Jurkat, Clone E6-1 (cell line): ENCODE measurements around the gene CLEC16A.
"Not testable (repeated sequence)": the region's sequence is repeated elsewhere in the genome, so short reads cannot be mapped to it uniquely, and the experiment has no call there.

Source experiments
- DNase-seq: peaks from one replicate; pipeline ENCODE4 v3.0.0-alpha.2; 2011; ENCODE audit warnings: low read depth, low spot score
- H3K4me3 ChIP-seq: 2 replicates; pipeline ENCODE4 v1.5.1; 2011; ENCODE audit warnings: mild to moderate bottlenecking, low read length, control low read depth, moderate library complexity

Gene CLEC16A

DNA sequence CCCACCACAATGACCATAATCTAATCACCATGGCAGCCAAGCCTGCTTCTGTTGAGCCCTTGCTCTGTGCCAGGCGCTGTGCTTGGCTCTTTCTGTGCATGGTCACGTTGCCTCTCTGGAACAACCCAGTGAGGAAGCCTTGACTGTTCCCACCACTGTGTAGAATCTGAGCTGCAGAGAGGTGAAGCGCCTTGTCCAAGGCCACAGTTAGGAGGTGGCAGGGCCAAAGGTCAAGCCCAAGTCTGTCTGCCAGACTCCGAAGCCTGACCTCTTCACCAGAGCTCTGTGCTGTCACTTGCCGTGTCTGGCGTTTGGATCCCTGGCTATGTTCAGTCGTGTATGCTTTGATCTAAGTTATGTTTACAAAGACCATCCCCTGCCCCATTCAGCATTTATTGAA is 10.5 kb downstream of the CLEC16A start:
- no peak for DNase-seq
- H3K4me3 ChIP-seq: no peak overlapping the region

DNA sequence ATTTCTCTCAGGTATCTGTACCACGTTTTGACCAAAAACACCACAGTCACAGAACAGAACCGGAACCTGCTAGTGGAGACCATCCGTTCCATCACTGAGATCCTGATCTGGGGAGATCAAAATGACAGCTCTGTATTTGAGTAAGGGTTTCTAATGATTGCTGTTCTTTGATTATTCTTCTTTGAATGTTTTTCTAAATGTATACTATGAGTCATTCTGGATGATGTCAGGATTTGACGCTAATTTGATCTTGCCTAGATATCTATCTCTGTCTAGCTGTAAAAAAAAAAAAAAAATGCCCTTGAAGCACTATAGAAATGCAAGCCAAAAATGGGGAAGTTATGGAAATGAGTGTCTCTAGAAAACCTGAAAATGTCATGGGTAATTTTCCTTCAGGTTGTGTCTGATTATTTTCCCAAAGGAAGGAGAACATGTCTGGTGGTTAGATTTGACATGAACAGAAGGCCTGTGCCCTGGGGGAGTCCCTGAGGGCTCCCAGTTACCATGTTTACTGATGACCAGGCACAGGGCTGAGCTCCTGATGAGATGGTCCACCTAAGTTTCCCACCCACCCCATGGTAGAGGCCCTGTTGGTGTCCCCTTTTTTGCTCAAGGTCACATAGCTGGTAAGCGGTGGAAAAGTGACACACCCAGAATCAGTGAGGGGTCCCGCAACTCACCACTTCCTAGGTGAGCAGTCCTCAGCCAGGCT is 13.6 kb downstream of the CLEC16A start:
- no peak for DNase-seq

DNA sequence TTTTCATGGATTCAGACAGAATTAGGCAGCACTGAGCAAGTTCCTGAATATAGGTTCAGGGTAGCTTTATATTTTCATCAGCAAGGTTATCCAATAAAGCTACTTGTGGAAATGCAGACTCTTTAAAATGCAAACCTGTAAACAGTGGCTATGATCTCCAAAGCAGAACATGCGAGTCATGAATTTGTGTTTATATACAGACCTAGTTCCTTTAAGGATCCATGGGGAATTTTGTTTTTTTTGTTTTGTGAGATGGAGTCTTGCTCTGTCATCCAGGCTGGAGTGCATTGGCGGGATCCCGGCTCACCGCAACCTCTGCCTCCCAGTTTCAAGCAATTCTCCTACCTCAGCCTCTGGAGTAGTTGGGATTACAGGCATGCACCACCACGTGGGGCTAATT is 14.8 kb downstream of the CLEC16A start:
- DNase-seq: no peak
- no peak overlapping the region for H3K4me3 ChIP-seq

More for the DNA sequence above, 13.6 kb downstream of the CLEC16A start:
- H3K4me3 ChIP-seq: no peak overlapping the region

DNA sequence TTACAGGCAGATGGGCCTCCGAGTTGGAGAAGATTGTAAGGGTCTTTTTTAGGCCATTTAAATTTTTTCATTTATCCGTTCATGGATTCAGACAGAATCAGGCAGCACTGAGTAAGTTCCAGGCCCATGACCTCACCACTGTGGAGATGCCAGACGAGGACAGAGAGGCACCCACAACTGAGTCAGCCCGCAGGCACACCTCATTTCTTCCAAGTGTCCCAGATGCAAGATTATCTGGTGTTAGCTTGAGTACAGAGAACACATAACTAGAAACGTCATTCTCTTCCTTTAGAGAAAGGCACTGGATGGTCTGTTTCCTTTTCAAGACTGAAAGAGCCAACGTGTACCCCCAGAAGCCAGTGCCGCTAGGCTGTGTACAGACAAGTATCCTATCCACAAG is 16.9 kb downstream of the CLEC16A start:
- H3K4me3 ChIP-seq: no peak overlapping the region
- DNase-seq: no peak

DNA sequence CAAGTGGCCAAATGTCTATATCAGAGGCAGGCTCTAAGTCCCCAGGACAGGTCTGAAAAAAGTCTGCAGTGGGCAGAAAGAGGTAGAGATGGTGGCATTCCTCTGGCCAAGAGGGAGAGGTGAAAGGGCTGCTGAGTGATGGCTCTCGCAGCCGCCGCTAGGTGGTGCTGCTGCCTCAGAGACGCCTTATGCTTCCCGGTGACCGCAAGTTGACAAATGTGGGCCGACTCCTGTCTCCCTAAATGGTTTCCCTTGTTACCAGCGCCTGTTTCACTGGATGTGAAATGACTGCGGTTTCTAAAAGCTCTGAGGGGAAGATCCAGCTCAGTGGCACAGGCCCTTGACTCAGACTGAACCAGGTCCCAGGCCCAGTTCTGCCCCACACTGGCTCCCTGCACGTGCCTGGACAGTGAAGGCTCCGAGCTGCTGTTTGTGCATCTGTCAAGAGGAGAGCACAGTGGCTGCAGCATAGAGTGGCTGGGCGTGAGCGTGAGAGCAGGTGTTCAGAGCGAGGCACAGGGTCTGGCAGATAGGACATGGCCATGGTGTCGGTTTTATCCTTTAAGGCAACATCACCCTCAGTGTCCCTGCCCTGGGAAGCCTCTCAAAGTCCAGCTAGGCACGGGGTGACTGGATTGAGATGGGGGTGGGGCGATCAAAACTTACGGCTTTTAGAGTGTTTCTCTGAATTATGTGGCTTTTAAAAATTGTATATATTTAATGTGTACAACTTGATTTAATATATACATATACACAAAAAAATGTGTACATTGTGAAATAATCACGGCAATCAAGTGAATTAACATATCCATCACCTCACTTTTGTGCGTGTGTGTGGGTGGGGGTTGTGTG is 19.9 kb downstream of the CLEC16A start:
- H3K4me3 ChIP-seq: no peak overlapping the region
- peak; percentile 60 for DNase-seq

DNA sequence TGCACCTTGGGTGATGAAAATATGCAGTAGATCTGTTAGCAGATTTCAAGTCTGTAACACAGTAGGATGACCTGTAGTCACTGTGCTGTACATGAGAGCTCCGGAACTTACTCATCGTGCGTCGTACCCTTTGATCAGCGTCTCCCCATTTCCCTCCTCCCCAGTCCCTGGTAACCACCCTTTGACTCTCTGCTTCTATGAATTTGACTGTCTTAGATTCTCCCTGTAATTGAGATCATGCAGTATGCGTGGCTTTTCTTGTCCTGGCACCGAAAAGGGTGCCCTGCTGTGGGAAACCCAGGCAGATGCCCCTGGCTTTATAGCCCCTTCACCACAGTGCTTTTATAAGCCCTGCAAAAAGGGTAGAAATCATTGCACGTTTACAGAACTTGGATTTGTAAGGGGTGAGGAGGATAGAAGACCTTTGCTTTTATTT is 20.5 kb downstream of the CLEC16A start:
- DNase-seq: no peak
- H3K4me3 ChIP-seq: no peak overlapping the region

DNA sequence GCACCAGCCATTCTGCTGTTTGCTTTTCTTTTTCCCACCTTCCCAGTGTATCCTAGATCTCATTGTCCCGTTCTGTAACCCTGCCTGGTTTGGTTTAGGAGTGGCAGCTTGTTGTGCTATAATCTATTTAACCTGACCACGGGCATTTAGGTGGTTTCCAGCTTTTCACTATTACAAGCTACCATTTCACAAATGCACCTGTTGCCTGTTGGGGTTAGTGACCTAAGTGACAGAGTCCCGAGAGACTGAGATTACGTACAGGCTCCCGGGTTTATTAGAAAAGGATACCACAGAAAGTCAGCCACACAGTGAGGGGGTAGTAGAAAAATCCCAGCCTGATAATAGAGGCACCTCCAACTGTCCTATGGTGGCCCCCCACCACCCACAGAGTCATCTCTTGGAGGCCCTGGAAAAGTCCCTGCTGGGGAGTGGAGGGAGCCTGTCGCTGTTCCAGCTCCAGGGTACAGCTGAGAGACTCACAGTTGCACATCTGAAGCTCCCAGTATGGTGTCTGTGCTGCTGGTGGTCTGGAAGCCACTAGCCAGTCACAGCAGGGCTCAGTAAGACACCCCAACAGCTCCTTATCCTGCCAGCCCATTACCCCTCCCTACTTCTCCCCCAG is 21.2 kb downstream of the CLEC16A start:
- DNase-seq: no peak
- H3K4me3 ChIP-seq: no peak overlapping the region

DNA sequence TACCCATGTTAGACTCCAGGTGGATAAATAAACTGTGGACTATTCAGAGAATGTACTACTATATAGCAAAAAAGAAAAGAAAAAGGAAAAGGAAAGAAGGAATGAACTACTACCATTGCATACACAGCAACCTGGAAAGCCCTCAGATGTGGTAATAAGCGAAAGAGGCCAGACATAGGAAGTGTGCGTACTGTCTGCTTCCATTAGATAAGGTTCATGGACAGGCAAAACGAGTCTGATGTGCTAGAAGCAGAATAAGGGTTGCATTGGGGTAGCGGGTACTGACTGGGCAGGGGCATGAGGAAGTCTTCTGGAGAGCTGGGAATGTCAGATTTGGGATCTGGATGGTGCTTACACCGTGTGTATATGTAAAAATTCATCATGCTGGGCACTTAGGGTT is 21.8 kb downstream of the CLEC16A start:
- H3K4me3 ChIP-seq: no peak overlapping the region
- no peak for DNase-seq

DNA sequence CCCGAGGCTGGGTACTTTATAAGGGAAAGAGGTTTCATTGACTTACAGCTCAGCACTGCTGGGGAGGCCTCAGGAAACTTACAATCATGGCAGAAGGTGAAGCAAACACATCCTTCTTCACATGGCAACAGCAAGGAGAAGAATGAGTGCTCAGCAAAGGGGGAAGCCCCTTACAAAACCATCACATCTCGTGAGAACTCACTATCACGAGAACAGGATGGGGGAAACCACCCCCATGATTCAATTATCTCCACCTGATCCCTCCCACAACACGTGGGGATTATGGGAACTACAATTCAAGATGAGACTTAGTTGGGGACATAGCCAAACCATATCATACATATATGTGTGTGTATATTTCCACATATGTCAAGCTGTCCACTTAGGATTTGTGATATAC is 22.2 kb downstream of the CLEC16A start:
- DNase-seq, H3K4me3 ChIP-seq: not testable (repeated sequence)

DNA sequence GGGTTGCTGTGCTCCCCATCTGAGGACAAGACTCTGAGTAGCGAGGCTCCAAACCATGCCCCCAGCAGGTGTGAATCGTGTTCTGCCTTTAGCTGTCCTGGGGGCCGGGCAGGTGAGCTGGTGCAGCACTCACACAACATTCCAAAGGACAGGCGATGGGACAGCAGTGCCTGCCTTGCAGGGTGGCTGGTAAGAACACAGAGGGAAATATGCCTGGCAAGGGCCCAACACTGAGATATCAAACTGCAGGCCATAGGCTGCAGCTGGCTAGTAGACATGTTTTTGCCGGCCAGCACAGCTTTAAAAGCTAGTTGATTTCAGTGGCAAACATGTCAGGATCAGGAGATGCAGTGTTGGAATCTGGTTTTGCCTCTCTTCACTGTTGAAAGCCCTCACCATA is 23.6 kb downstream of the CLEC16A start:
- no peak for DNase-seq
- H3K4me3 ChIP-seq: no peak overlapping the region

DNA sequence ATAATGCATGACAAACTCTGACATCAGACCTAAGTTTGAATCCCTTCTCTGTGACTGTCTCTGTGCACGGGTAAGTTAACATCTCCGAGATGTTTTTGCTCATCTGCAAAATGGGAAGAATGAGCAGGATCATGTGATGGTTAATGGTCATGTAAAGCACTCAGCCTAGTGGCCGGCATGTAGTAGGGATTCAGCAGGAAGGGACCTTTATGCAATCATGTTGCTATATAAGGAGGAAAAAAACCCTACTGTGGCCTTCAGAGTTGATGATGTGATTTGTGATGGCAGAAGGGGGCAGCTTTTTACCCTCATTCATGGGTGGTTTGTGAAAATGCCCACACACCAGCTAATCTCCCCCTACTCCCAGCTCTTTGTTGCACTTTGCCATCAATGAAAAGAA is 24.1 kb downstream of the CLEC16A start:
- DNase-seq: no peak
- H3K4me3 ChIP-seq: no peak overlapping the region

DNA sequence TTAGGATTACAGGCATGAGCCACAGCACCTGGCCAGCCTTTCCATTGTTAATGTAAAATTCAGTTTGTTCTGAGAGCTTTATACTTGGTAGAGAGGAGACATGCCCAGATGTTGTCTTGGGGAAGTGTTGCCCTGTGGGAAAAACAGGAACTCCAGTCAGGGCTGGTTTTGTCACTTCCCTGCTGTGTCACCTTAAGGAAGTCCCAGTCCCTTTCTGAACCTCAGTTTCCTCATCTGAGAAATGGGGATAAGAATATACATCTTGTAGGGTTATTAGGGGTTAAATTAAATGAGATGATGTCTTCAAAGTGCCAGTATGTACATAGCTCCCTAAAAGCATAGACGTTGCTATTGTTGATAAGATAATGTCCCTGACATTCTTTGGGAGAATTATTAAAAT is 25.3 kb downstream of the CLEC16A start:
- no peak overlapping the region for H3K4me3 ChIP-seq
- no peak for DNase-seq

DNA sequence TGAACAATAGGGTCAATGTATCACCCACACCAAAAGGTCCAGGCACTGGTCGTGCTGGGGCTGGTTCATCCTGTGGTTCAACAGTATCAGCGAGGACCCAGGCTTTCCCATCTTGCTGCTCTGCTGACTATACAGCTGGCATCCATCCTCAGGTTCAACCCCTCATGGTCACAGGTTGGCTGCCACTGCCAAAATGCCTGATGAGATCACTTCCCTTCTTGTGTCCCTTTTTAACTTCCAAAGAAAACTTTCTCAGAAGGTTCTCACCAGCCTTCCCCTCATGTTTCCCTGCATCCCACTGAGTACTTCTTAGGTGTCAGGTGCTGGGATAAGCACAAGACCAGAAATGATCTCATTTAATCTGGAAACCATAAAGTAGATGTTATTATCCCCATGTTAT is 25.7 kb downstream of the CLEC16A start:
- DNase-seq: no peak

DNA sequence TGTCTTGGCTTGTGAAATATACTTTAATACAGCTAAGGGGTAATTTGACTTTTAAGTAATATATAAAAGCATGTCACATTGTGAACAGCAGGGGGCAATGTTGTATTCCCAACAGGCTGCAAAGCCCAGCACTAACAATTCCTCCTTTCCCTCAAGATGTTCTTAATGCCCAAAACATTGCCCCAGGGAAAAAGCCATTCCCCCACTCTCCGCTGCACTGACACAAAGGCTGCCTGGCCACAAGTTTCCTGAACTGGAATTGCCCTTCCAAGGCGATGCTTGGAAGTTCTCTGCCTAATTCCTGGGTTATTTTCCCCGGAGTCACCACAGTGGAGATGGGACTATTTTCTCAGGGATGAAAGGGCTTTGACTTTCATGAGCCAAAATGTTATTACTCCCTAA is 27.2 kb downstream of the CLEC16A start:
- DNase-seq: peak; percentile 65
- H3K4me3 ChIP-seq: no peak overlapping the region

More for the DNA sequence above, 25.7 kb downstream of the CLEC16A start:
- no peak overlapping the region for H3K4me3 ChIP-seq

DNA sequence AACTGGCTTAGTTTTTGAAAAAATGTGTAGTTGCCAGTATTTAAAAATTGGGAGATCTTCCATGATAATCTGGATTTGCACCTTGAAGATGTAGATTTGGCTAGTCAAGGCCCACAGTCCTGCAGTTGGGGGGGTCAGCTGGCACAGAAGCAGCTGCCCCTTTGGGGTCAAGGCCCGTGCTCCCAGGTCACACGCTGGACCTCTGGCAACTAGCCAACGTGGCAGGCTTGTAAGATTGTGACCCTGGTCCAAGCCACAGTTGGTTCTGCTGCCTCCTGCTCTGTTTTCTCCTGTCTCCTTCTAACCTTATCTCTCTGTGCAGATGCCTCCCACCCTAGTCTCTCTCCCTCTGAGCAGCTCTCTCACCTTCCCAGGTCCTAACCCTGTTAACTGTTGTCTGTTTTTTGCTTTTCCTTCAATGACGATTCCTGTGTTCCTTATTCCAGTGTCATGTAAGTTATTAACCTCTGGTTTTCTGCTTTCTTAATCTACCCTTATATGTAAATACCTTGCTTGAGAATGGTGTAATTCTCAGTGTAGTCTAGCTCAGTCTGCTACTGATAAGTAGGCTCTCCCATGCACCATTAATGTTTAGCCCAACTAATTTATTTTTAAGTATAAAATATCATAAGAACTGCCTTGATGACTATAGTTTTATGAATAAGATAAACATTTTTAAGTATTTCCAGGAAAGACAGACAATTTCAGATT is 27.9 kb downstream of the CLEC16A start:
- no peak for DNase-seq
- H3K4me3 ChIP-seq: no peak overlapping the region

DNA sequence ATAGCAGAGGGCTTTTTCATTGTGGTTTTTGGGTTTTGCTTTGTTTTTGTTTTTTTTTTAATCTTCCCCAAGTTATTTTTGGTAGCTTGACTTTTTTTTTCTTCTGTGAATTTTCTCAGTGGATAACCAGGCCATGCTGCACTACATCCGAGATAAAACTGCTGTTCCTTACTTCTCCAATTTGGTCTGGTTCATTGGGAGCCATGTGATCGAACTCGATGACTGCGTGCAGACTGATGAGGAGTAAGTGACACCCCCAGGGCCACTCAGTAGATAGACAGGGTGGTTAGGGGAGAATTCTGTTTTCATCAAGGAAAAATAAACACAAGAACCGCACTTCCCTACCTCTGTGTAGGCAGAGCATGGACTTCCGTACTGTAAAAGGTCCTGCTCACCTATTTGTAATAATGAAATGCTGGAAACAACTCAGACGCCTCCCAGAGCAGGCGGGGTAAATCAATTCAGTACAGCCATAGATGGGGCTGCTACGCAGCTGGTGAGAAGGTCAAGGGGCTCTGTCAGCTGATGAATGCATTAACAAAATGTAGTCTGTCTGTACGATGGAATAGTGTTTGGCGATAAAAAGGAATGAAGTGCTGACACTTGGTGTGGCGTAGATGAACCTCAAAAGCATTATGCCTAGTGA is 28.6 kb downstream of the CLEC16A start:
- DNase-seq: no peak
- H3K4me3 ChIP-seq: no peak overlapping the region

DNA sequence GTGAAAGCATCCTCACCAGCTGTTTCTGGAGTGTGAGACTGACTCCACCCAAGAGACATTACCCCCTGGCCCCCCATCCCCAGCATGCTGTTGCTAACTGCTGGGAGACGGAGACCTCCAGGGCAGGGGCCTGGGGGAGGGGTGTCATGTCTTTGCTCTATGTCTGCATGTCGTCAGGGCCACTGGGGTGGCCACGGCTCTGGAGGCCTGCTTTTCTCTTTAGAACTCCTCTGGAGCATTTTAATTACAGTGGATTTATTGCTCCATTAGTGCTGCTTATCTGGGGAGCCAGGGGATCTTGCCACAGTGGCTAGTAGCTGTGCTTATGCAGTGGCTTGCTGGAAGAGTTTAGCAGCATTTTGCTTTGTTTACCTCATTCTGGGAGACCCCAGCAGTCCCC is 32.3 kb downstream of the CLEC16A start:
- no peak overlapping the region for H3K4me3 ChIP-seq
- no peak for DNase-seq

DNA sequence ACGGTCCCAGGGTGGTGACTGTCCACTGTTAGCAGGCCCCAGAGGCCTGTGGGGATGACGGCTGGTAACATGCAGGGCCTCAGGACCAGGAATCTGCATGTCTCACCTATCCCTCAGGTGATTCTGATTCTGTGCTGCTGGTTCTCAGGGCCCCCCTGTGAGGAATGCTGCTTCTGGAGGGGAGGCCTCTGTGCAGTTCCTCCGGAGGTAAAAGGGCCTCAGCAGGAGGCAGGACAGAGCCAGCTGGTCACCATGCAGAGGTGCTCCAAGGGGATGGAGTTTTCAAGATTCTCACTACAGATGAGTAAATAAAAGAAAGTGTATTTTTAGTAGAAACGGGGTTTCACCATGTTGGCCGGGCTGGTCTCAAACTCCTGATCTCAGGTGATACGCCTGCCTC is 33.8 kb downstream of the CLEC16A start:
- H3K4me3 ChIP-seq: no peak overlapping the region

DNA sequence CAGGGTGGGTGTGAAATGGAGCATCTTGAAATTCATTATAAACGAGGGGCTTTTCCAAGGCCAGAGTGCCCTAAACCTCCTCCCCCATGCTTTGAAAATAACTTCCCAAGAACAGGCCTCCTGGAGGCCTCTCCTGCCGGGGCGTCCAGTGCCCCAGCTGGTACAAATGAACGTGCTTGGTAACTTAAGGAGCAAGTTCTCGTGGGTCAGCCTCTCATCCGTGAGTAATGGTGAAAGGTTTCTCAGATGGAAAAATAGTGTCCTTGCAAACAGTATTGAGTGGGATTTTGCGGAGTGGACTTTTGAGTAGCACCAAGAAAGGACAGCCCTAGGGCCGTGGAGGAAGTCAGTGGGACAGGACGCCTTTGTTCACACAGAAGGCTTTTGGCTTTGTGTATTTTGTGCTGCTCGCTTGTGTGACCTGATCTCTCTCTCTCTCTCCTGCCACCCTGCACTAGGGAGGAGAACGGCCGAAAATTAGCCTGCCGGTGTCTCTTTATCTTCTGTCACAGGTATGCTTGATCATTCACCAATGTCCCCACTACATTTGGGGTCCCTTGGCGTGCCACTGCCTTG is 34.6 kb downstream of the CLEC16A start:
- H3K4me3 ChIP-seq: no peak overlapping the region
- DNase-seq: no peak

More for the DNA sequence above, 33.8 kb downstream of the CLEC16A start:
- DNase-seq: no peak
